T47D (cell line): ENCODE measurements around the gene LYZL1.
A peak's percentile ranks its signal among the peaks of the same experiment; 100 is the strongest.
"Not testable (repeated sequence)": the region's sequence is repeated elsewhere in the genome, so short reads cannot be mapped to it uniquely, and the experiment has no call there.

Experiments
- DNase-seq, 2 experiments: peaks; one replicate each; pipeline versions ENCODE4 v3.0.0 to v3.0.0-alpha.2; 2011 to 2012; ENCODE audit warnings: low read depth in 1 of 2, low spot score in 1 of 2
- JUND ChIP-seq: IDR thresholded peaks from 2 replicates; pipeline ENCODE4 v1.6.1; 2012; ENCODE audit warnings: low read depth
- in situ Hi-C: cut with HindIII; loops from 2 replicates; pipeline ENCODE4 v1.10.0; 2016; ENCODE audit warnings: low sequenced_read_pairs, low pct_unique_long_range_greater_than_20kb

Gene LYZL1

GRCh38 chr10:29288906-29289305, at the start of gene LYZL1:
LYZL1 (plus strand) TSS chr10:29289070; CDS start chr10:29291868, 2,798 bp downstream.
- DNase-seq, in situ Hi-C loops: not testable (repeated sequence)

GRCh38 chr10:29239569-29240472, 49.0 kb upstream of the LYZL1 start:
- in situ Hi-C loops, result no loop called here
- TF ChIP-seq JUND, result no peak
- peak; percentile 18 to 68 for DNase-seq

DNA sequence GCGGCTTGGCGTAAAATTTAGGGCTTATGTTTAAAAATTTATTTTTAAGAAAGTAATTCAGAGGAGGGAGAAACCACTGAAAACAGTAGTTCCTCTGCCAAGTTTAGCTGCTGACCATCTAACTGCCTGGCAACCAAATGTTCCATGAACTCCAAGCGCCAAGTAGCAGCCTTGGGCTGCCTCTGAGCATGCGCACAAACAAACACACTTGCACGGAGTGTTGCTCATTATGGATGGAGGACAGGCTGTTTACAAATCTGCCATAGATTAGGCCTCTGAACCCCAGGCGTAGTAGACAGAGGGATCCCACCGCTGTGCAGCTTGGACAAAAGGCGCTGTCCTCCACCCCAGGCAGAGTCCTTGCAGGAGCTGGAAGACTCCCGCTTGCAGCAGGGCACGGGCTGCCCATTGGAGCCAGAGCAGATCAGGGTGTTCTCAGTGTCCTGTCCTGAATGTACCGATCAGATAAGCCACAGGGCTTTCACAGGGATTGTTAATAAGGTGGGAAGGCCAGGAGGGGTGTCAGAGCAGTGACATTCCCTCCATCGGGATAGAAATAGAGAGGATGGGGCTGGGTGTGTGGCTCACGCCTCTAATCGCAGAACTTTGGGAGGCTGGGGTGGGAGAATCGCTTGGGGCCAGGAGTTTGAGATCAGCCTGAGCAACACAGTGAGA, 47.7 kb upstream of the LYZL1 start:
- no peak for TF ChIP-seq JUND
- DNase-seq, result no peak
- in situ Hi-C loops, result no loop called here

DNA sequence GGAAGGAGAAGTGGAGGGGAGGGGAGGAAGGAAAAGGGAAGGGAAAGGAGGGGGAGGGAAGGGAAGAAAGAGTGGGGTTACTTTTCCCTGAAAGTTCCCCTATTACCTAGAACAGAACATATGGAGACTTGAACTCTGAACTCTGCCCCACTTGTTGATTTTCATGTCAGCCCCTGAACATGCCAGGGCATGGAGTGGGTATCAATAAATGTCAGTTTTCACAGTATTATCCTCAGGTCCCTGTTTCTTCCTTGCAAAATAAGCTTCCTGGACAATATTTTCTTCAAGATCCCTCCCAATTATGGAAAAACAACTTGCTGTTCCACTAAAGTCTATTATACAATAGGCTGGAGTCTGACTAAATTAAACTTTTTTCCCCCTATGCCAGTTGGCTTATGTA, 46.9 kb upstream of the LYZL1 start:
- in situ Hi-C loops, result no loop called here
- TF ChIP-seq JUND, result no peak
- no peak for DNase-seq

- DNase-seq, result no peak
- no peak for TF ChIP-seq JUND
- in situ Hi-C loops, result no loop called here
Observed at GRCh38 chr10:29243066-29243465, 45.8 kb upstream of the LYZL1 start.

DNA sequence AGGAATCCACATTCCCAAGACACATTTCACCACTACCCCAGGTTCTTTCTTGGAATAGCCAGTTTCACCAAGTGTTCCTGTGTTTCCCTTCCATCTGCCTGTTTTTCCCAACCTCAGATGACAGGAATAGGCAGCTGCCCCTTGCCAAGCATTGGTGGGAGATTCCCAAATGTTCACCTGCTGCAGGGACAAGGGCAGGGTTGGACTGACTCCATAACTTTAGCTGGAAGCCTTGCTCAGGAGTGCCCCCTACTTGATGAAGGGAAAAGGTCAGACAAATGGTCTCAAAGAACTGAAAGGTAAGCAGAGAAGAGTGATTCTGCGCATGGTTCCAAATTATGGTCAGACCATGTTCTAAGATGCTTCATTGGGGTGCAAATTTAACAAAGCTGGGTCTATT, 45.1 kb upstream of the LYZL1 start:
- in situ Hi-C loops, result no loop called here
- TF ChIP-seq JUND, result no peak
- DNase-seq, result peak in 1 of 2 experiments; percentile 13

GRCh38 chr10:29244978-29245377, 43.9 kb upstream of the LYZL1 start:
- TF ChIP-seq JUND, result no peak
- in situ Hi-C loops, result no loop called here
- no peak for DNase-seq

DNA sequence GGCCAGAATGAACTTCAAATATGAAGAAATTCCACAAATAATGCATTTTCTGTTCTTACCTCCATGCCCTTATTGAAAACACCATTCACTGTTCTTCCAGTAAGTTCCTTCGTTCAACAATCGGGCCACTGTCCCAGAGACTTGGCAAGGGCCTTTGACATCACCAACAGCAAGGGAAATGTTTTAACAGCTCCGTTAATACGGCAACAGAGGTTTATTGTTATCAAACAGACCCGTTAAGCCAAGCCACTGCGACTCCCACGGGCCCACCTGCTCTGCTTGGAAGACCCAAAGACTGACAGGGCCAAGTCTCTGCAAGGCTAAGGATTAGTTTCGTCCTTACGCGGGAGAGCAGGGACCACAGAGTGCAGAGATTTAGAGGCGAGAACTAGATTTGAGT, 43.4 kb upstream of the LYZL1 start:
- DNase-seq, result no peak
- TF ChIP-seq JUND, result no peak
- in situ Hi-C loops, result no loop called here

DNA sequence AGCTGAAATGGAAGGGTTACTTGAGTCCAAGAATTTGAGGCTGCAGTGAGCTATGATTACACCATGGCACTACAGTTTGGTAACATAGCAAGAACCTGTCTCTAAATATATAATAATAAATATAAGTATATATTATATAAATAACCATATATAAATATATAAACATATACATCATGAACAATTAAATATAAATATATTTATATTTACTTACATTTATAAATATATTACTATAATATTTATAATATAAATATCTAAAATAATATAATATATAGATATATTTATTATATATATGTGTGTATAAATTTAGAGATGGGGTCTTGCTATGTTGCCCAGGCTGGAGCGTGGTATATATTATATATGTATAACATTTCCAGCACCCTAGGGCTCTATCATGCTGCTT, 42.4 kb upstream of the LYZL1 start:
- TF ChIP-seq JUND, result no peak
- in situ Hi-C loops, result no loop called here
- DNase-seq, result no peak

DNA sequence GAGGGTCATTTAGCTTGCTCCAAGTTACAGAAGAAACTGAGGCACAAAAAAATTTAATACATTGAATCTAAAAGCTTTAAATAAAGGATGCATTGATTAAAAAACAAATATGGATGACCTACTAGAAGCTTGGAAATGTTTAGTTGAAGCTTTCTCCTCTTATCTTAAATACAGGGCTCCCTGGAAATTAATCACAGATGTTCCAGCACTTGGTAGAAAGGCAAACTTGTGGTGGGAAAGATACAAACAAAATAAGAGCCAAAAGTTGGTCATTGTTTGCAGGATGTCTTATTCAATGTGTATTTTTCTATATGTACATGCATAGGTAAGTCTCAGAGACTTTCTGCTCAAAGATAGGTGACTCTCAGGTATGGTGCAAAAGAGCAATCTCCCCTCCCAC, 40.7 kb upstream of the LYZL1 start:
- DNase-seq, result no peak
- no peak for TF ChIP-seq JUND
- in situ Hi-C loops, result no loop called here

- in situ Hi-C loops, result no loop called here
- DNase-seq, result no peak
- no peak for TF ChIP-seq JUND
Observed at GRCh38 chr10:29249018-29249417, 39.9 kb upstream of the LYZL1 start.

DNA sequence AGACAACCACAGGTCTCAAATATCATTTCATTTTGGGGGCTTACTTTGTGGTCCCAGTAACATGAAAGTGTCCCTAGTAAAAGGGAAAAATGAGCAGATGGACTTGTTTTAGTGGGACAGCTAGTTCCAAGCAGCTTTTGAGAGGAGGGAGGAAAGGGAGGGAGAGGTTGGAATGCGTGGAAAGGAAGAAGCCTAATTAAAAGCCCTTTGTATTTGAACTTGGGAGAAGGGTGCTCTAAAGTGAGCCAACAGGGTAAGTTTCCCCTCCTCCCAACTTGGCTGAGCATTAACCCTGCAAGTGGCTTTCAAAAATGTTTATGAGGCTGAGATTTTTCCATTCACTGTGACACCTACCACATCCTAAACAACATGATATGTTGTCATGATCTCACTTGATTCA, 38.8 kb upstream of the LYZL1 start:
- no peak for TF ChIP-seq JUND
- in situ Hi-C loops, result no loop called here
- no peak for DNase-seq
